B cell (primary cell): ENCODE results near the gene PLCB4. TPM values are rescaled to one million over a fixed set of nuclear protein-coding genes. Genes with fewer than 3 reads are reported as not detected.
A peak's percentile ranks its signal among the peaks of the same experiment; 100 is the strongest.

Source experiments
- ATAC-seq: fragments of 200-7000 bp; cut with Tn5 transposase; one replicate; pipeline ENCODE4 v1.10.0; 2021; ENCODE audit warnings: low read depth, mild to moderate bottlenecking, moderate number of reproducible peaks, moderate library complexity
- CTCF ChIA-PET: fragments of 350-600 bp; sonication (Branson Sonifier 250); formaldehyde crosslinking; loops from one replicate; lab custom pipeline; 2021; ENCODE audit warnings: antibody characterized with exemption, inconsistent platforms; lab: Charles Lee
- POLR2A ChIA-PET: fragments of 350-600 bp; sonication (Branson Sonifier 250); formaldehyde crosslinking; loops from one replicate; lab custom pipeline; 2021; ENCODE audit warnings: antibody characterized with exemption; lab: Charles Lee
- DNase-seq: peaks from one replicate; pipeline ENCODE4 v3.0.0; 2013
- H2AFZ ChIP-seq: 2 replicates; pipeline ENCODE4 v1.6.1; 2012; ENCODE audit warnings: mild to moderate bottlenecking, low read depth, low read length; ENCODE audit not compliant: insufficient read depth, poor library complexity, severe bottlenecking
- H3K27ac ChIP-seq, 2 donors: 1 replicate in 1 of 2; 2 replicates in 1 of 2; pipeline ENCODE4 v1.5.1; 2012 to 2013; ENCODE audit warnings: low read length in 2 of 2, mild to moderate bottlenecking in 2 of 2, moderate library complexity in 1 of 2
- H3K27me3 ChIP-seq, 4 experiments: fragments of 200-600 bp in 1 of 4; sonication (generic) in 1 of 4; replicated peaks in 1 of 4; 1 replicate in 2 of 4; 2 replicates in 2 of 4; pipeline versions ENCODE4 v1.6.1 to v1.7.0; 2013 to 2016; ENCODE audit warnings: low read length in 3 of 4, mild to moderate bottlenecking in 2 of 4, mixed read lengths in 1 of 4, moderate library complexity in 1 of 4; ENCODE audit not compliant: insufficient read depth in 4 of 4, control insufficient read depth in 3 of 4; ENCODE audit errors: control extremely low read depth in 1 of 4
- H3K36me3 ChIP-seq, 2 experiments: replicated peaks in 1 of 2; 1 replicate in 1 of 2; 2 replicates in 1 of 2; pipeline versions ENCODE4 v1.6.1 to v1.7.1; 2013; ENCODE audit warnings: low read length in 1 of 2; ENCODE audit not compliant: insufficient read depth in 2 of 2, control insufficient read depth in 1 of 2; ENCODE audit errors: control extremely low read depth in 1 of 2, extremely low read depth in 1 of 2
- H3K4me1 ChIP-seq, 2 donors: fragments of 200-600 bp in 1 of 2; sonication (generic) in 1 of 2; 1 replicate in 1 of 2; 2 replicates in 1 of 2; pipeline versions ENCODE4 v1.5.1 to v1.6.1; 2013 to 2017; ENCODE audit warnings: low read length in 2 of 2; ENCODE audit not compliant: control insufficient read depth in 2 of 2, insufficient read depth in 2 of 2
- H3K4me2 ChIP-seq: replicated peaks from 2 replicates; pipeline ENCODE3; 2012; ENCODE audit warnings: mild to moderate bottlenecking, low read depth, low read length; ENCODE audit not compliant: poor library complexity, severe bottlenecking
- H3K4me3 ChIP-seq, 5 experiments: fragments of 200-600 bp in 1 of 5; sonication (generic) in 1 of 5; 1 replicate in 3 of 5; 2 replicates in 2 of 5; pipeline versions ENCODE4 v1.5.1 to v1.7.0; 2011 to 2016; ENCODE audit warnings: low read length in 4 of 5, mild to moderate bottlenecking in 4 of 5, low read depth in 2 of 5, control low read depth in 1 of 5, moderate library complexity in 1 of 5; ENCODE audit not compliant: insufficient read depth in 1 of 5; ENCODE audit errors: control extremely low read depth in 1 of 5, extremely low read depth in 1 of 5
- H3K79me2 ChIP-seq: fragments of 200-600 bp; sonication (generic); one replicate; pipeline ENCODE4 v1.6.0; 2016; ENCODE audit warnings: low read length; ENCODE audit not compliant: control insufficient read depth, insufficient read depth
- H3K9ac ChIP-seq: fragments of 200-600 bp; sonication (generic); 2 replicates; pipeline ENCODE4 v1.6.1; 2017; ENCODE audit warnings: mild to moderate bottlenecking, low read length, moderate library complexity
- H3K9me3 ChIP-seq, 3 donors: one replicate each; pipeline versions ENCODE4 v1.6.1 to v1.7.1; 2013; ENCODE audit warnings: low read length in 2 of 3; ENCODE audit not compliant: control insufficient read depth in 2 of 3, insufficient read depth in 1 of 3; ENCODE audit errors: control extremely low read depth in 1 of 3
- H4K20me1 ChIP-seq: 2 replicates; pipeline ENCODE4 v1.6.0; 2012; ENCODE audit warnings: mild to moderate bottlenecking, low read length; ENCODE audit not compliant: insufficient read depth, control insufficient read depth, poor library complexity, severe bottlenecking
- H3K27ac Mint-ChIP-seq: one replicate; pipeline ENCODE4 v1.8.0; 2021; ENCODE audit warnings: mixed read lengths
- H3K27me3 Mint-ChIP-seq: one replicate; pipeline ENCODE4 v1.8.0; 2021; ENCODE audit warnings: mixed read lengths
- H3K4me1 Mint-ChIP-seq: one replicate; pipeline ENCODE4 v1.8.0; 2021; ENCODE audit warnings: mixed read lengths
- H3K4me3 Mint-ChIP-seq: one replicate; pipeline ENCODE4 v1.8.0; 2021; ENCODE audit warnings: mixed read lengths
- H3K9me3 Mint-ChIP-seq: one replicate; pipeline ENCODE4 v1.8.0; 2022; ENCODE audit warnings: mixed read lengths; ENCODE audit not compliant: insufficient read depth
- EZH2 ChIP-seq: IDR thresholded peaks from 2 replicates; pipeline ENCODE4 v1.6.1; 2012; ENCODE audit warnings: borderline replicate concordance, low read depth, mild to moderate bottlenecking, moderate library complexity, low read length; ENCODE audit not compliant: insufficient read depth, poor library complexity, severe bottlenecking
- WGBS: methylation state at CpG from one replicate; pipeline ENCODE4 v1.1.5; 2013; ENCODE audit warnings: missing lambda C conversion rate; ENCODE audit not compliant: insufficient coverage; 5-methylcytosine and 5-hydroxymethylcytosine counted together
- intact Hi-C: fragments of 100-400 bp; cut with micrococcal nuclease; formaldehyde crosslinking; loops from one replicate; pipeline ENCODE4 v1.10.0; 2022
- polyA plus RNA-seq: library from polyadenylated mRNA; depleted of rRNA; stranded (reverse); fragments of >200 nt; gene quantifications from 2 replicates; pipeline ENCODE4 v1.2.3, GENCODE V29; 2012
- total RNA-seq, 2 donors: library from RNA; stranded (reverse); fragments of 120-200 nt in 1 of 2; gene quantifications; 1 replicate in 1 of 2; 2 replicates in 1 of 2; pipeline versions ENCODE4 v1.2.3 to v1.2.4, GENCODE V29; 2013 to 2022
- TF ChIP-seq, protein P1 (sequence below): fragments of 200-600 bp; IDR thresholded peaks from one replicate; pipeline ENCODE4 v1.8.0; 2022; ENCODE audit warnings: antibody characterized with exemption, mild to moderate bottlenecking

The PLCB4 gene
- total and polyA plus RNA-seq, 2 donors (not counting 1 experiment from before 2014, with no cell fraction given): not detected

DNA sequence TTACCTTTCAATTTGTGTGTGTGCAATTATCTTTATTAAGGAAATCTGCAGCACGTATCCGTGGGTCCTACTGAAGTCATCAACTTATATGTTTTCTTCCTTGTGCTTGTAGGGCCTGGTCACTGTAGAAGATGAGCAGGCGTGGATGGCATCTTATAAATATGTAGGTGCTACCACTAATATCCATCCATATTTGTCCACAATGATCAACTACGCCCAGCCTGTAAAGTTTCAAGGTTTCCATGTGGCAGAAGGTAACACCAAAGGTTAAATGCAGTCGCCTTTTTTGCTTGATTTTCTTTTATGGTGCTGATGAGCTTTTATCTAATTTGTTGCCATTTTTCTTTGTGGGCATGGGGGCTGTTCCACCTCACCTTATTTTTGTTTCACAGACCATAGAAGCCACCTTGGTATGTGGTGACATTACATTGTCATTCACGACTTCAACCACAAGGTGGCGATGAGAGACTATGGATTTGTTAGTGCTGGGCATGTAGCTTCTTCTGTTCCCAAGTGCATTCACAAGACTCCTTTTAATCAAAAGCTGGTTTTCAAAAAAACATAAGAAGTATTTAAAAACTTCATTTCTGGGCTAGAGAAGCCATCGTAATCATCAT is 339.0 kb downstream of the PLCB4 start:
- H3K9ac ChIP-seq: no peak overlapping the region
- ChIA-PET POLR2A (no interaction called here), CTCF (interaction anchor here (0.6 to 4.9 kb wide), 21 partner anchors 8 to 1145 kb away, joined by 3 to 44 read pairs (median 6); no protein-coding TSS in a partner anchor)
- H3K27me3 ChIP-seq: no peaks in the 10 kb centered on the region
- peak; percentile 61 for DNase-seq
- H3K79me2 ChIP-seq: no peaks in the 10 kb centered on the region
- H3K9me3 ChIP-seq: no peaks in the 10 kb centered on the region
- Mint-ChIP-seq H3K4me3 (no peak overlapping the region), H3K4me1 (peaks cover 7% of the 10 kb centered on the region), H3K9me3 (no peaks in the 10 kb centered on the region), H3K27me3 (peaks cover 10% of the 10 kb centered on the region), H3K27ac (no peak overlapping the region)
- no peak for TF ChIP-seq EZH2
- TF ChIP-seq, protein P1, sequence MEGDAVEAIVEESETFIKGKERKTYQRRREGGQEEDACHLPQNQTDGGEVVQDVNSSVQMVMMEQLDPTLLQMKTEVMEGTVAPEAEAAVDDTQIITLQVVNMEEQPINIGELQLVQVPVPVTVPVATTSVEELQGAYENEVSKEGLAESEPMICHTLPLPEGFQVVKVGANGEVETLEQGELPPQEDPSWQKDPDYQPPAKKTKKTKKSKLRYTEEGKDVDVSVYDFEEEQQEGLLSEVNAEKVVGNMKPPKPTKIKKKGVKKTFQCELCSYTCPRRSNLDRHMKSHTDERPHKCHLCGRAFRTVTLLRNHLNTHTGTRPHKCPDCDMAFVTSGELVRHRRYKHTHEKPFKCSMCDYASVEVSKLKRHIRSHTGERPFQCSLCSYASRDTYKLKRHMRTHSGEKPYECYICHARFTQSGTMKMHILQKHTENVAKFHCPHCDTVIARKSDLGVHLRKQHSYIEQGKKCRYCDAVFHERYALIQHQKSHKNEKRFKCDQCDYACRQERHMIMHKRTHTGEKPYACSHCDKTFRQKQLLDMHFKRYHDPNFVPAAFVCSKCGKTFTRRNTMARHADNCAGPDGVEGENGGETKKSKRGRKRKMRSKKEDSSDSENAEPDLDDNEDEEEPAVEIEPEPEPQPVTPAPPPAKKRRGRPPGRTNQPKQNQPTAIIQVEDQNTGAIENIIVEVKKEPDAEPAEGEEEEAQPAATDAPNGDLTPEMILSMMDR: peak; percentile 91
- H2AFZ ChIP-seq: no peak overlapping the region
- H3K4me2 ChIP-seq: no peak overlapping the region
- no peak overlapping the region for H3K4me3 ChIP-seq
- no peaks in the 10 kb centered on the region for H3K4me1 ChIP-seq
- no peak for ATAC-seq
- intact Hi-C loops: loop anchor here (2.0 kb wide), 1 partner anchor 505 kb away; no protein-coding TSS in a partner anchor
- no peaks in the 10 kb centered on the region for H4K20me1 ChIP-seq
- no peak overlapping the region for H3K27ac ChIP-seq
- WGBS: no CpG with 5 or more reads among the region's 8 CpGs
- no peaks in the 10 kb centered on the region for H3K36me3 ChIP-seq
